ENCODE results near the gene ISCA1.
A peak's percentile ranks its signal among the peaks of the same experiment; 100 is the strongest.

The ISCA1 gene

DNA sequence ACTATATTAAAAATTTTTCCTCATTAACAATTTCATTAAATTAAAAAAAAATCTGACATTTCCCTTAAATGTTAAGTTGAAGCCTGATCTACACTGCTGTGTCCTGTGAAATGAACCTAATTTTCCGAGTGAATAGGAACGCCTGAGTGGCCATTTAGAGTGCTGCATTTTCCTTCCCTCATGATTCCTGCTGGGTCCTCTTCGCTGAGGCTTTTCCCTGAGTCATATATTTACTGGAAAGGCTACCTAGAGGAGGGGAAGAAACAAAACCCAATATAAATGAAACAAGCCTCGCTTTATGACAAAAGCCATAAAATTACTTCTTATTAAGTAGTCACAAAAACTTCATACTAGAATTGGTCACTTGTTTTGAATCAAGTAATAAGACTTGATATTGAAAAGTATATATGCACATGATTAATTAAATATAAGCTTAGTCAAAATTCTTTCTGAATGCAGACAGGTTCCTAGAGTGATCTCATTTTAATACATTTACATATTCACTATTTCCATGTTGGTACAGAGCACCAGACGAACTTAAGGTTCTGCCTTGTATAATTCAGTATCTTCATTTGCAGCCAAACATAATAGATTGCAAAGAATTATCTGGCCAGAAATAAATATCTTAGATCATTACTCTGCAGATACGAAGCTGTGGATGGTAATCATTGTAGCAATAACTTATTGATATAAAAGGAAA, 6.3 kb upstream of the ISCA1 start:
- DNase-seq, result no peak
- Mint-ChIP-seq H3K27ac (peak overlapping the region; percentile 83), H3K4me3 (no peak overlapping the region), H3K4me1 (peaks cover 23% of the 10 kb centered on the region), H3K27me3 (ENCODE audit: low read depth, poor library complexity) (peaks cover 8% of the 10 kb centered on the region), H3K9me3 (no peaks in the 10 kb centered on the region), H3K36me3 (ENCODE audit: low read depth) (peaks cover 5% of the 10 kb centered on the region)
- TF ChIP-seq, protein P1, sequence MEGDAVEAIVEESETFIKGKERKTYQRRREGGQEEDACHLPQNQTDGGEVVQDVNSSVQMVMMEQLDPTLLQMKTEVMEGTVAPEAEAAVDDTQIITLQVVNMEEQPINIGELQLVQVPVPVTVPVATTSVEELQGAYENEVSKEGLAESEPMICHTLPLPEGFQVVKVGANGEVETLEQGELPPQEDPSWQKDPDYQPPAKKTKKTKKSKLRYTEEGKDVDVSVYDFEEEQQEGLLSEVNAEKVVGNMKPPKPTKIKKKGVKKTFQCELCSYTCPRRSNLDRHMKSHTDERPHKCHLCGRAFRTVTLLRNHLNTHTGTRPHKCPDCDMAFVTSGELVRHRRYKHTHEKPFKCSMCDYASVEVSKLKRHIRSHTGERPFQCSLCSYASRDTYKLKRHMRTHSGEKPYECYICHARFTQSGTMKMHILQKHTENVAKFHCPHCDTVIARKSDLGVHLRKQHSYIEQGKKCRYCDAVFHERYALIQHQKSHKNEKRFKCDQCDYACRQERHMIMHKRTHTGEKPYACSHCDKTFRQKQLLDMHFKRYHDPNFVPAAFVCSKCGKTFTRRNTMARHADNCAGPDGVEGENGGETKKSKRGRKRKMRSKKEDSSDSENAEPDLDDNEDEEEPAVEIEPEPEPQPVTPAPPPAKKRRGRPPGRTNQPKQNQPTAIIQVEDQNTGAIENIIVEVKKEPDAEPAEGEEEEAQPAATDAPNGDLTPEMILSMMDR (IDR thresholded peaks at IDR 0.05), result no peak

DNA sequence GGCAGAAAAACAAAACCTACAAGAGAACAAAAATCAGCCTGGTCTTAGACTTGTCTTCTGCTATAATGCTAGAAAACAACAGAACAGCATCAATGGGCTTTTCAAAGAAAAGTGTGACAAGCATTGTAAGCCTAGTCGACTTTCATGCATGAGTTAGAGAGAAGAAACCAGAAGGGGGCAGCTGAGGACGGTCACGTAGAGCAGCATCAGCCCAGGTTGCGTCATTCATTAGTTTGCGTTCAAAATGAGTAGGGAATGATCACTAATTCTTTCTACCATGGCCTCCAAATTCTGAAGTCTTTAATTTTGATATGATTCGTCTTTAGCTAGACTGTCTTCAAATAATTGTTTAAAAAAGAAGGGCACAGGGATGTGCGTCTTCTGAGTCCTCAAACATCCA, 4.7 kb upstream of the ISCA1 start:
- Mint-ChIP-seq H3K27ac (no peak overlapping the region), H3K4me1 (peaks cover 31% of the 10 kb centered on the region), H3K9me3 (no peaks in the 10 kb centered on the region), H3K27me3 (ENCODE audit: low read depth, poor library complexity) (peaks cover 5% of the 10 kb centered on the region), H3K4me3 (peak overlapping the region; percentile 14), H3K36me3 (ENCODE audit: low read depth) (peaks cover 5% of the 10 kb centered on the region)
- DNase-seq, result peak; percentile 38
- TF ChIP-seq, protein P1 (IDR thresholded peaks at IDR 0.05), result peak; percentile 42

DNA sequence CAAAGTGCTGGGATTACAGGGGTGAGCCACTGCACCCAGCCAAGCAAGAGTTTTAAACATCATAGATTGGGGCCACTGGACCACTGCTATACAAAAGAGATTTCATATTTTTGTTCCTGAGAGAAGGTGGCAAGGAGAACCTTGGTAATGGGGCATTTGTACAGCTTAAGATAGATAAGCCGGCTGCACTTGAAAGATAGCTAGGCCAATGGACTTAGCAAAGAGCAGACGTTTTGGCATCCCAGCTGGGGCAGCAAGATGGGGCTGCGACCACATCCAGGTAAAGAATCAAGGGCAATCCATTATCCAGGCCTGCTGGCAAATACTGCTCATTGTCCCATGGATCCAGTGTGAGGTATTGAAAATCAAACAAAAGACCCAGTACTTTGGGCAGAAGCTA, 3.9 kb upstream of the ISCA1 start:
- H3K36me3 Mint-ChIP-seq (ENCODE audit: low read depth), result peaks cover 5% of the 10 kb centered on the region
- H3K4me1 Mint-ChIP-seq, result peaks cover 34% of the 10 kb centered on the region
- no peak for DNase-seq
- no peak overlapping the region for H3K27ac Mint-ChIP-seq
- TF ChIP-seq, protein P1 (IDR thresholded peaks at IDR 0.05), result no peak
- no peaks in the 10 kb centered on the region for H3K9me3 Mint-ChIP-seq
- peaks cover 5% of the 10 kb centered on the region for H3K27me3 Mint-ChIP-seq (ENCODE audit: low read depth, poor library complexity)
- no peak overlapping the region for H3K4me3 Mint-ChIP-seq

DNA sequence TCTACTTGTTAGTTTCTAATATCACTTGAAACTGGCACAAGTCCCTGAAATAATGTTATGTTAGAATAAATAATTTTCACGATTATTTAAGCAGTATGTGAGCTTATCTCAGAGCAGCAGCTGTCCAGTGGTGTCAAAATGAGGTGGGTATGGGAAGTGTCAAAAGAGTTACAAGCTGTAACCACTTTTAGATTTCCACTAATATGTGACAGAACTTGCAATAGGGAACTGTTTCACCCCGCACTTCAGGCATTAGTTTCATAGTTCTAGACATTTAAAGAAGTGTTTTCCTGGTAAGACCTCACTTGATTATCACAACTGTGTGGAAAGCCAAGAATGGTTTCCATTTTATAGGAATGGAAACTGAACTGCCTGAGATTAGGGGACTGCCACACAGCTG, 2.9 kb upstream of the ISCA1 start:
- Mint-ChIP-seq H3K27ac (no peak overlapping the region), H3K4me3 (no peak overlapping the region), H3K27me3 (ENCODE audit: low read depth, poor library complexity) (peaks cover 5% of the 10 kb centered on the region), H3K9me3 (no peaks in the 10 kb centered on the region), H3K4me1 (peaks cover 45% of the 10 kb centered on the region), H3K36me3 (ENCODE audit: low read depth) (peaks cover 5% of the 10 kb centered on the region)
- no peak for DNase-seq
- TF ChIP-seq, protein P1 (IDR thresholded peaks at IDR 0.05), result no peak

DNA sequence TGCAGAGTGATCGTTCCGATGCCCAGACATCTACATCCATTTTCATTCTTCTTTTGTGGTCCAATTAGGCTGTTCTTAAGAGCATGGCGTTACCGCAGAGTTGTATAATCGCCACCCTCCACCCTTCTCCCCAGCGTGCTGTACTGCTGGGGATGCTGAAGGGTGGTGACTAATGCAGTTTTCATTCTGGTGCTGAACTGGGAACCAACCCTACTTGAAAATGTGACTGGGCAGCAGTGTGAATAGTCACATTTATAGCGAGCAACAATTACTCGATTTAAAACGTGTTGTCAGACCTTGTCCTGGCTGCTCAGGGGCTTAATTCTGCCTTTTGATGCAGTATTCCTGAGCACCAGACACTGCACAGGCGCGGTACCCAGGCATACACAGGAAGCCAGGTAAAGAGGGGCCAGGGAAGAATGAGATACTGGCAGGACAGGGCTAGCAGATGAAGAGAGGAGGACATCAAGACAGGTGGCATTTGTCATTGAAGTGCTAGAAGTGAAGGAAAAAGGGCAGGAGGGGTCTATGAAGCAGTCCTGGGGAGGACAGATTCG, 719 bp upstream of the ISCA1 start:
- Mint-ChIP-seq H3K9me3 (no peaks in the 10 kb centered on the region), H3K36me3 (ENCODE audit: low read depth) (peaks cover 4% of the 10 kb centered on the region), H3K4me3 (peak overlapping the region; percentile 86), H3K27me3 (ENCODE audit: low read depth, poor library complexity) (peaks cover 5% of the 10 kb centered on the region), H3K27ac (peak overlapping the region; percentile 67), H3K4me1 (peaks cover 56% of the 10 kb centered on the region)
- TF ChIP-seq, protein P1 (IDR thresholded peaks at IDR 0.05), result no peak
- no peak for DNase-seq

DNA sequence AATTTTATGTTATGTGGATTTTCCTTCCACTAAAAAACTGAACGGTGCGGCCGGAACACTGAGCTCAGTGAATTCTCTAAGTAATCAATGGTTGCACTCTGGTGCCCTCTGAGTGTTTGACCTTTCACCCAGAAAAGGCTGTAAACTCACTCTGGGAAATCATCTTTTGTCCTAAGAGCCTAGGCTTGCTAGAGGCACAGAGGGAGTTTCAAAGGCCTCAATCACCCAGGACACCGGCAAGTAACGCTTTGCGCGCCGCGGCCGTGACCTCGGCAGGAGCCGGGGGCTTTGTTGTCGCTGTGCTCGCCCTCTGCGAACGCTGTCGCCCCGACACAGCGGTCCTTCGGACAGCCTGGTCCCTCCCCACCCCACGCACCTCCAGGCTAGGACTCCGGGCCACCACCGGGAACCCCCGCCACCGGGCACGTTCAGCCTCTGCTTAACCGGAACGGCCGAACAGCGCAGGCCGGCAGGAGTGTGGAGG, 703 bp downstream of the ISCA1 start:
- Mint-ChIP-seq H3K27ac (peak overlapping the region; percentile 93), H3K4me3 (peak overlapping the region; percentile 86), H3K9me3 (no peaks in the 10 kb centered on the region), H3K36me3 (ENCODE audit: low read depth) (peaks cover 4% of the 10 kb centered on the region), H3K27me3 (ENCODE audit: low read depth, poor library complexity) (peaks cover 5% of the 10 kb centered on the region), H3K4me1 (peaks cover 50% of the 10 kb centered on the region)
- TF ChIP-seq, protein P1 (IDR thresholded peaks at IDR 0.05), result no peak
- no peak for DNase-seq
